Stimulated activated CD8-positive, alpha-beta memory T cell treated with anti-CD3 and anti-CD28 coated beads, Interleukin-2, amount 100 ng/mL, for 48 hours (primary cell): Measurements from ENCODE around the gene LRRC10B.

Experiments
- DNase-seq, 2 donors: peaks; one replicate each; pipeline ENCODE4 v3.0.0-alpha.2; 2020; ENCODE audit warnings: low read depth in 2 of 2

LRRC10B gene

GRCh38 chr11:61509043-61510029 lies 787 bp downstream of the LRRC10B start:
- peak; percentile 55 to 67 for DNase-seq

GRCh38 chr11:61510166-61510919 lies 1.8 kb downstream of the LRRC10B start:
- DNase-seq = no peak

GRCh38 chr11:61510974-61511373 lies 2.4 kb downstream of the LRRC10B start:
- DNase-seq = no peak

- no peak for DNase-seq
These were observed 2.8 kb downstream of the LRRC10B start for GRCh38 chr11:61511383-61511782.

- DNase-seq = no peak
These were observed 3.9 kb downstream of the LRRC10B start for GRCh38 chr11:61512435-61512834.

- DNase-seq = no peak
These were observed 4.7 kb downstream of the LRRC10B start for GRCh38 chr11:61513143-61513765.

- no peak for DNase-seq
These were observed 5.7 kb downstream of the LRRC10B start for GRCh38 chr11:61514050-61514917.

GRCh38 chr11:61515686-61516085 lies 7.1 kb downstream of the LRRC10B start:
- no peak for DNase-seq

- DNase-seq = no peak
These were observed 7.6 kb downstream of the LRRC10B start for GRCh38 chr11:61516191-61516590.

GRCh38 chr11:61516675-61517572 lies 8.4 kb downstream of the LRRC10B start:
- DNase-seq = peak; percentile 50 to 65

GRCh38 chr11:61518032-61518795 lies 9.7 kb downstream of the LRRC10B start:
- DNase-seq = no peak

GRCh38 chr11:61522881-61523280 lies 14.3 kb downstream of the LRRC10B start:
- no peak for DNase-seq

GRCh38 chr11:61524446-61524845 lies 15.9 kb downstream of the LRRC10B start:
- no peak for DNase-seq

GRCh38 chr11:61524963-61525587 lies 16.5 kb downstream of the LRRC10B start:
- DNase-seq = no peak

- no peak for DNase-seq
These were observed 17.7 kb downstream of the LRRC10B start for GRCh38 chr11:61526229-61526628.

- no peak for DNase-seq
These were observed 18.6 kb downstream of the LRRC10B start for GRCh38 chr11:61526956-61527731.

- no peak for DNase-seq
These were observed 19.6 kb downstream of the LRRC10B start for GRCh38 chr11:61528114-61528513.

GRCh38 chr11:61529537-61530225 lies 21.1 kb downstream of the LRRC10B start:
- no peak for DNase-seq
